SJCRH30 (cell line): ENCODE measurements around the gene ENPP3. TPM values are rescaled to one million over a fixed set of nuclear protein-coding genes. Genes with fewer than 3 reads are reported as not detected.

Experiments
- DNase-seq, 2 experiments: peaks; one replicate each; pipeline ENCODE4 v3.0.0-alpha.2; 2015 to 2020
- H3K27ac ChIP-seq: fragments of 250-450 bp; sonication (Bioruptor Pico); 2 replicates; pipeline ENCODE4 v1.5.1; 2020; ENCODE audit warnings: mild to moderate bottlenecking, moderate library complexity
- H3K27me3 ChIP-seq: fragments of 250-450 bp; sonication (Bioruptor Pico); 2 replicates; pipeline ENCODE4 v1.5.1; 2020; ENCODE audit warnings: mild to moderate bottlenecking, moderate library complexity
- H3K36me3 ChIP-seq: fragments of 250-450 bp; sonication (Bioruptor Pico); 2 replicates; pipeline ENCODE4 v1.5.1; 2020; ENCODE audit warnings: mild to moderate bottlenecking, moderate library complexity
- H3K4me1 ChIP-seq: fragments of 250-450 bp; sonication (Bioruptor Pico); 2 replicates; pipeline ENCODE4 v1.5.1; 2020; ENCODE audit warnings: mild to moderate bottlenecking, moderate library complexity
- H3K4me3 ChIP-seq: fragments of 250-450 bp; sonication (Bioruptor Pico); 2 replicates; pipeline ENCODE4 v1.5.1; 2020; ENCODE audit warnings: mild to moderate bottlenecking, moderate library complexity
- H3K9me3 ChIP-seq: fragments of 250-450 bp; sonication (Bioruptor Pico); replicated peaks from 2 replicates; pipeline ENCODE4 v1.5.1; 2020; ENCODE audit warnings: mild to moderate bottlenecking, moderate library complexity
- total RNA-seq: library from RNA; depleted of rRNA; stranded (reverse); fragments of >200 nt; shearing (Covaris generic); gene quantifications from 2 replicates; pipeline ENCODE4 v1.2.3, GENCODE V29; 2014; rRNA removed

The ENPP3 gene
- total RNA-seq = 0.05 and 1.1 TPM in 2 replicates

DNA sequence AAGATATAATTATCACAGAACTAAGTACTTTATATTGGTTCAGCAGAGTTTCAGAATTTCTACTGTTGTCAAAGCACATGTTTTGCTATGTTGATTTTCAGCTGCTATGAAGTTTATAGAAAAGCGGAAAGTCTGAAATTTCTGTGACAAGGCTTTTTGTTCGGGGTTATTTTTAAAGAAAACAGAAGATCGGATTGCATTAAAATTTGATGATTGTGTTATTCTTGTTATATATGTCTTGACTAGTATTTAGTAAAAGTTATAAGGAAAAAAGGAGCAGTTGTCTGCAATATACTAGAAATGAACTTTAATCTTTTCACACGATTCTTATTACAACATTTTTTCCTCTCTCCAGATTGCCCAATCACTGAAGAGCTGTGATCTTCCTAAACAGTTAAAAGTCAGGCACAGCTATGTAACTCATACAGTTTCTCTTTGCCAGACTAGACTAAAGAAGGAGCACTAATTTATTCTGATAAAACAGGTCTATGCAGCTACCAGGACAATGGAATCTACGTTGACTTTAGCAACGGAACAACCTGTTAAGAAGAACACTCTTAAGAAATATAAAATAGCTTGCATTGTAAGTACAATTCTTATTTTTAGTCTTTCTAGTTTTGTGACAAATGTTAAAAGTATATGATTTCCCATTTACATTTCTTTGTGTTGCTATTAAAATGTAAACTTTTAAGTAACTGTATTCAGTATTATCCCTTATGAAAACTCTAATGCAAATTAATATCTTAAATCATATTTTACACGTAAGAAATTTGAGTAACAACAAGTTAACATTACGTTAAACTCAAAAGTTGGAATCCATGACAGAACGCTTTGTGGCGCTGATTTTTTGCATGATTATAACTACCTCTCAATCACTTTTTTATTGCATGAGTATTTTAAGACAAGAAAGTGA lies at the start of gene ENPP3:
Gene ENPP3, plus strand, starts transcription at position 423 of the 913 bp plus-strand sequence. Its CDS starts 83 bp downstream, at position 506.
- DNase-seq = no peak
- no peaks in the 10 kb centered on the region for H3K27me3 ChIP-seq
- no peaks in the 10 kb centered on the region for H3K36me3 ChIP-seq
- no peak within 1 kb of the TSS for H3K27ac ChIP-seq
- H3K4me3 ChIP-seq = no peak within 1 kb of the TSS
- H3K9me3 ChIP-seq = no peaks in the 10 kb centered on the region
- no peaks in the 10 kb centered on the region for H3K4me1 ChIP-seq

DNA sequence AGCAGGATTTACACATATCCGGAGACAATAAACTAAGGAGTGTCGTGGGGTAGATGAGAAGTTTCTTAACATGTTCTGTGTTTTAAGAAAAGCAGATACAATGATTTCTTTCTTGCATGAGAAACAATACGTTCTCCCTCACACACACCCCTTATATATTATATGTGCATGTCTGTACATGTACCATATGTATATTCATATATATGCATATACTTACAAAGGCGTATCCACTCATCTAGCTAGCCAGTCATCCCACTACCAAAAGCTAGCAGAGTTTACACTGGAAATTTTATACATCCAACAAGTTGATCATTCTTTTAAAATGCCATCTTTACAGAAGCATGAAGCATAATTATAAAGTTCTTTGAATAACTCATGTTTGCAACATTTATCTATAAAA lies 49.2 kb upstream of the ENPP3 start:
- DNase-seq = no peak
- H3K36me3 ChIP-seq = peaks cover 52% of the 10 kb centered on the region
- no peaks in the 10 kb centered on the region for H3K27me3 ChIP-seq
- H3K9me3 ChIP-seq = no peaks in the 10 kb centered on the region
- H3K27ac ChIP-seq = no peak overlapping the region
- no peak overlapping the region for H3K4me3 ChIP-seq
- H3K4me1 ChIP-seq = no peaks in the 10 kb centered on the region

DNA sequence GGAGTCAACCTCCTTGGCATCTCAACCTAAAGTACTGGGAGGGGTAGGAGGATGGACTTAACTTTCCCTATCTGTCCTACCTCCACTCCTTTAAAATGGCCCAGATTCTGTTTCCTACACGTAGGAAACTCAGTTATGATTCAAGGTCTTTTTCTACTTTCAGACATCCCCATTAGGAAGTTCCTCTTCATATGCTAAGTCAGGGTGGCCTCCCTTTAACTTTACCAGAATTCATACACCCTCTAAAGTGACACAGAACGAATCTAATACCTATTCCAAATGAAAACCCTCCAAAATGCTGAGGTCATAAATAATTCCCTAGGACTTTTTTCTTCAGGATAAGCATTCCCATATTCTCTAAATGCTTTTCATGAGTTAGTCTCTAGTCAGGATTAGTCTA lies 48.5 kb upstream of the ENPP3 start:
- Histone ChIP-seq H3K36me3 (peaks cover 51% of the 10 kb centered on the region), H3K4me1 (no peaks in the 10 kb centered on the region), H3K27me3 (no peaks in the 10 kb centered on the region), H3K4me3 (no peak overlapping the region), H3K9me3 (no peaks in the 10 kb centered on the region), H3K27ac (no peak overlapping the region)
- DNase-seq = no peak

DNA sequence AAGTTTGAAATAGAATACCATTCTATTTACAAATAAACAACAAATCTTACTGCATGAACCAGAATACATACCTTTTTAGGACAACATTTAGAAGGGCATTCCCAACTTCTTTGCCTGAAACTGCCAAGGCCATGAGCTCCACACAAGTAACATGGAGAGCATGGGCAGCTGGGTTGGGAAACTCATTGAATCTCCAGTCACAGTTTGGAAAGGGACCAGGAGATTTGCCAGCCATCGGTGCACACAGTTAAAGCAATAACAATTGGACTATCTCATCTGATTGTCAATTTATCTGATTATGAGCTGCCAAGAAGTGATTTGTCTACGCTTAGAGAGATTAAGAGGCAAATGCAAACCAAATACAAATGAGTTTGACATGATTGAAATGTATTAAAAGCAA lies 44.2 kb upstream of the ENPP3 start:
- Histone ChIP-seq H3K36me3 (peaks cover 56% of the 10 kb centered on the region), H3K27ac (no peak overlapping the region), H3K9me3 (no peaks in the 10 kb centered on the region), H3K27me3 (no peaks in the 10 kb centered on the region), H3K4me1 (no peaks in the 10 kb centered on the region), H3K4me3 (no peak overlapping the region)
- no peak for DNase-seq

DNA sequence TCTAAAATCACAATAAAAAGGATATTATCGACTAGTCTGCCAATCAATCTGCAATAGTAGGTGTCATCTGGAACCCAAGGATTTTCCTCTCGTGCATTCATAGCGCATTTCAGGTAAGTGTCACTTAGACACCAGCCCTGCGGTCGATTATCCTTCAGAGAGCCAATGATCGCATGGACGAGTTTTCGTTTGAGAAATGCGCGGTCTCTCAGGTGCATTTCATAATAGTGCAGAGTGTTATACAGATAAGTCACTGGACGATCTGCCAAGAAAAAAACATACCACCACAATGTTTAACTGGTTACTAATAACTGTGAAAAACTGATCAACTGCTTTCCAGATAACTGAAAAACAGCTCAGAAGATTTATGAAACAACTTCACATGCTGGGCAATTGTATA lies 43.0 kb upstream of the ENPP3 start:
- Histone ChIP-seq H3K27me3 (no peaks in the 10 kb centered on the region), H3K27ac (no peak overlapping the region), H3K9me3 (no peaks in the 10 kb centered on the region), H3K4me3 (no peak overlapping the region), H3K4me1 (no peaks in the 10 kb centered on the region), H3K36me3 (peaks cover 59% of the 10 kb centered on the region)
- DNase-seq = no peak

DNA sequence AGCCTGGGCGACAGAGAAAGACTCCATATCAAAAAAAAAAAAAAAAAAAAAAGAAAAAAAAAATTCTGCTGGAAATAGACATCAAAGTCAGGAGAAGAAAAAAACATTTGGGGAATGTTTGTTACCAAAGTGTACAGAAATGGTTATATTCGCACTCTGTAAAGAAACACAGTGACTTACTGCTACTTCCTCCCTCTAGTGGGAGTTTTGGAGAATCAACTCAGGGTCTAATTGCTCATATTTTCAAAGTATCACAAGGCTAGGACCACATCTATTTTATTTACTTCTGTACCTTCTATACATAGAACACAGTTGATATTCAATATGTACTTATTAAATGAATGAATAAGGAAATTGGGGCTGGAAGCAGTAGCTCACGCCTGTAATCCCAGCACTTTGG lies 39.7 kb upstream of the ENPP3 start:
- no peak overlapping the region for H3K27ac ChIP-seq
- DNase-seq = peak in 1 of 2 experiments; percentile 2
- H3K9me3 ChIP-seq = no peaks in the 10 kb centered on the region
- H3K4me3 ChIP-seq = no peak overlapping the region
- peaks cover 70% of the 10 kb centered on the region for H3K36me3 ChIP-seq
- H3K4me1 ChIP-seq = no peaks in the 10 kb centered on the region
- no peaks in the 10 kb centered on the region for H3K27me3 ChIP-seq

DNA sequence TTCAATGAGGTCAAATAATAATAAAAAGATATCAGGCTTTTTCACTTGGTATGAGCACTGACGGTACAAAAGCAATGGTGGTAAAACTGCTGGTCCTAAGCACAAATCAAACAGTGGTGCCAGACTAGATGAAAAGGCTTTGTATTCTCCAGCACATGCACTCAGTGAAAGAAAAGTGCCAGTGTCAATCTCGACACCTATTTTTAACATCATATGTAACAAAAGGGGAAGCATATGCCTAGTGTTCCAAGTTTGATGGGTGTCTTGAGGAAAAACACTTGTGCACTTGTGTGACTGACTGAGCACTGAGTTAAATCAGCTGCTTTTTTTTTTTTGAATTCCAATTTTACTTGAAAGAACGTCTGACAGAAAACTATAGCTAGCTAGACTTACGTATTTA lies 36.4 kb upstream of the ENPP3 start:
- DNase-seq = no peak
- Histone ChIP-seq H3K9me3 (no peaks in the 10 kb centered on the region), H3K4me1 (no peaks in the 10 kb centered on the region), H3K27me3 (no peaks in the 10 kb centered on the region), H3K4me3 (no peak overlapping the region), H3K36me3 (peaks cover 80% of the 10 kb centered on the region), H3K27ac (no peak overlapping the region)

DNA sequence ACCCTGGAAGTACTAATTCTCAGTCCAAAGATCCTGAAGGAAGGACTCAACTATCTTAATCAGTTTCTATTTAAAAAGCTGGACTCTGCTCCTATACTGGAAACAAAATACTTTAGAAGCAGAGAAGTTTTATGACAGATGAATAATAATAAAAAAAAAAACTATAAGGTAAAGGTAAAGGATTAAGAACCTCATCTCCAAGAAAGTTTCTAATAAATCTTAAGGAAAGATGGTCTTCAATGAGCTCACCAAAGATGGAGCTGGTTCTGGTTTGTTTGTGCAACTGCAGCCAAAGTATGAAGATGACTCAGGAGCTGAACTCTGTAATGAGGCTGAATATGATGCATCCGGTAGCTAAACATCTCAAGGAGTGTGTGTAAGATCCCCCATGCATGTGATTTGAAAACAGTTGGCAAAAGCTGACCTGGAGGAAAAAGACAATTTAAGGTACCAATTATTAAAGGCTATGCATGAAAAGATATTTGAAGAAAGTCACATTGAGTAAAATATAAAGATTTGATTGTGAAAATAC lies 34.3 kb upstream of the ENPP3 start:
- Histone ChIP-seq H3K27ac (no peak overlapping the region), H3K27me3 (no peaks in the 10 kb centered on the region), H3K4me3 (no peak overlapping the region), H3K9me3 (no peaks in the 10 kb centered on the region), H3K4me1 (no peaks in the 10 kb centered on the region), H3K36me3 (peaks cover 82% of the 10 kb centered on the region)
- DNase-seq = no peak

DNA sequence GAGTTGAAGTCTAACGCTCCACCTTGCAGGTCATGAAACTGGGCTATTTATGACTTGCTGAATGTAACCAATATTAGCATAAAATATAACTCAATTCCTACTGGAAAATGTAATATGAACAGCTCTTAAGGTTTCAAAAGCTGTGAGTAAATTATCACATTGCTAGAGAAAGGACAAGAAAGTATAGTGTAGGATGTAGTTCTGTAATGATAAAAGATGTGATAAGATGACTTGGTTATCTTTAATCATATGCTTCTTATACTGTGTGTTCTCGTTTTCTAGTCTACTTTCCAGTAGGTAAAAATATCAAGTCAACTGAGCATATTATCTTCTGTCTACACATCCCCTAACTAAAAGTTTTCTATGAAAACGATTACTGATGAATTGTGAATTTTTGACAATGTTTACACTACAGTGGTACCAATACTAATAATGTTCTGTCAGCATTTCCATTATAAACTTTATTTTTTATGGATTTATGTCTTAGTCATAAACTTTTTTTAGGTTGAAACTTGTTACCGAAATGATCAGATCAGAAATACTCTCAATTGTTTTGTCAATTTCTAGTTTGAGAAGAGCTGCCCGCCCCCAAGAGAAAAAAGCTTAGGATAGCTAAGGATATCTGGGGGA lies 23.7 kb upstream of the ENPP3 start:
- H3K36me3 ChIP-seq = peaks cover 55% of the 10 kb centered on the region
- DNase-seq = no peak
- H3K27me3 ChIP-seq = no peaks in the 10 kb centered on the region
- no peaks in the 10 kb centered on the region for H3K9me3 ChIP-seq
- H3K4me3 ChIP-seq = no peak overlapping the region
- H3K4me1 ChIP-seq = no peaks in the 10 kb centered on the region
- no peak overlapping the region for H3K27ac ChIP-seq

DNA sequence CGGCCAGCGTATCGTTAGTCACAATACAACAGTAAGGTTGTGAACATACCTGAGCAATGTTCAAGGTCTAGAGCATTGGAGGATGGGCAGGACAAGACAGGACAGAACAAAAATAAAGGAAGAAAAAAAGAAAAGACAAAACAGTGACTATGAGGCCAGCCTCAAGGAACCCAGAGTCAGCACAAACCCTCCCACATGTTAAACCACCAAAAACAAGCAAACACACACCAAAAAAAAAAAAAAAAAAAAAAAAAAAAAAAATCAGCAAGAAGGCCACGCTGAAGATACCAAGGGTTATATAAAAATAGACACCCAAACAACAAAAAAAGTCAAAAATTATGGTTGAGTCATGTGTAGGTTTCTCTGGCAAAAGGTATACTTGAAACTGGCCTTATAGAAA lies 21.8 kb upstream of the ENPP3 start:
- Histone ChIP-seq H3K27ac (no peak overlapping the region), H3K27me3 (no peaks in the 10 kb centered on the region), H3K4me3 (no peak overlapping the region), H3K9me3 (no peaks in the 10 kb centered on the region), H3K4me1 (no peaks in the 10 kb centered on the region), H3K36me3 (peaks cover 63% of the 10 kb centered on the region)
- DNase-seq = no peak

DNA sequence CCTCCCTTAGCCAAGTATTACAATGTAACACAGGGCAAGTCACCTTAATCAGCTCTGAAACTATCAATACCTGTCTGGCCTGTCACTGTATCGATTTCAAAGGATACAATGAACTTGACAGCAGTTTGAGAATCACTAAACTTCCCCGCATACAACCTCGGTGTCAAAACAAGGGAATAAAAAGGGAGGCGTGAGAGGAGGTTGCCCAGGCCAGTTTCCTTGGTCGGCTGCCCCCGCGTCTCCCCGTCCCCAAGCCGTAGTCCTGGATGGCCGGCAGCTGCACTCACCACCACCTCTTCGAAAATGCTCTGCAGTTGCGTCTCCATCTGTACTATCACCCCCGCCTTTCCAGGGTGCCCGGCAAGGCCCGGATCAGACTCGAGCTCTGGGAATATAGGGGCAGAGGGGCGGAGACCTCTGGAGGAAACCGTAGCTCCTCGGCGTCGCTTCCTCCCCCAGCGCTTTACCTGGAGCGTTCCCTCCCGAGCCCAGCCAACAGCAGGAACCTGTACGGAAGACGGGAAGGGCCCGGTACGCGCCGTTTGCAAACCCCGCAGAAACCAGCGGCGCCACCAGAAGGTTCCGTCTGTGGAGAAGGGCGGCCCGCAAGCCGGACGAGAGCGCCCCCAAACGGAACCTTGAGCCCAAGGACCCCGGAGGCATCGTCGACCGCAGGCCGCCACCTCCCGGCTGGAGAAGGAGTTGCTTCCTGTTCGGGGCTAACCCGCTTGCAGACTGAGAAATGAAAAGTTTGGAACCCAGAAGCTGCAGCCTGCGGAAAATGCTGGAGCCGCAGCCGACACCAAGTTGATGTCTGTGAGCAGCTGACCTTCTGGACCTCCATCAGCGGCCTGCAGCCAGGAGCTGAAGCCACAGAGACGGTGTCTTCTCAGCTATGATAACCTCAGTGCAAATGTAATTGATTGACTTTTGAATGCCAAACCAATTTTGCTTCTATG lies 9.1 kb upstream of the ENPP3 start, which contains the start of gene MED23:
Gene MED23, minus strand, starts transcription at position 519 of the 959 bp plus-strand sequence. Its CDS starts 193 bp downstream, at position 326.
- Histone ChIP-seq H3K36me3 (peaks cover 13% of the 10 kb centered on the region), H3K4me1 (peaks cover 12% of the 10 kb centered on the region), H3K27me3 (no peaks in the 10 kb centered on the region), H3K27ac (peak within 1 kb of the TSS; percentile 42), H3K9me3 (no peaks in the 10 kb centered on the region), H3K4me3 (peak within 1 kb of the TSS; percentile 67)
- peak; percentile 92 to 96 for DNase-seq

DNA sequence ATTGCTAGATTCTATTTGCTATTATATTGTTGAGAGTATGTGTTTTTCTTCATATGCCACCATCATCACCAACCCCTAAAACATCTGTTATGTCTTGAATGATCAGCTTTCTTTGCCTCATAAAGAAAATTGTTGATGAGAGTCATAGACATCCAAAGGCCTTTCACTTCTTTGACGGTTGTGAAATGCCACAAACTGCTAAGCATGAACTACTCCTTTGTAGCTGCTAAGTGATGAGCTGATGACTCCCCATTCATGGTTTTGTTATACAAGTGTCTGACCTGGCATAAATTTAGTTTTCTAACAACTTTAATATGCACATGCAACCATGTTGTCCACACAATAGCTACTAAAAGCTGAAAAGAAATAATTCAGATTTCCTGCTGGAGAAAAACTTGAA lies 8.4 kb upstream of the ENPP3 start:
- H3K27me3 ChIP-seq = no peaks in the 10 kb centered on the region
- no peaks in the 10 kb centered on the region for H3K9me3 ChIP-seq
- peak overlapping the region; percentile 67 for H3K4me3 ChIP-seq
- peaks cover 12% of the 10 kb centered on the region for H3K4me1 ChIP-seq
- H3K27ac ChIP-seq = no peak overlapping the region
- peaks cover 8% of the 10 kb centered on the region for H3K36me3 ChIP-seq
- no peak for DNase-seq

DNA sequence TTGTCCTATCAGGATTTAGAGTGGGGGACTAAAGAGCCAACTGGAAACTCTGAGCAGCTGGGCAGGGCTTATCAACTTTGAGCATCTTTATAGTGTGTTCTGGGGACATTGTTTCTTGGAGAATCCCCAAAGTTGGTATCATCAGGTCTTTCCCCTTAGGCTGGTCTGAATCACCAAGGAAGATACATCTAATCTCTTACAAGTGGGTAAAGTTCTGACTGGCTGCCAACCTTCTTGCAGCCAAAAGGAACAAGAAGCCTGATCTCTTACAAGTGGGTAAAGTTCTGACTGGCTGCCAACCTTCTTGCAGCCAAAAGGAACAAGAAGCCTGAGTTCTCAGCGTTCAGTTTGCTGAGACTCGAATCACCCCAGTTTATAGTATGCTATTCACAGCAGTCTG lies 7.5 kb upstream of the ENPP3 start:
- H3K36me3 ChIP-seq = peaks cover 5% of the 10 kb centered on the region
- DNase-seq = peak; percentile 8 to 46
- no peak overlapping the region for H3K4me3 ChIP-seq
- H3K27ac ChIP-seq = no peak overlapping the region
- H3K4me1 ChIP-seq = peaks cover 12% of the 10 kb centered on the region
- H3K9me3 ChIP-seq = no peaks in the 10 kb centered on the region
- H3K27me3 ChIP-seq = no peaks in the 10 kb centered on the region

DNA sequence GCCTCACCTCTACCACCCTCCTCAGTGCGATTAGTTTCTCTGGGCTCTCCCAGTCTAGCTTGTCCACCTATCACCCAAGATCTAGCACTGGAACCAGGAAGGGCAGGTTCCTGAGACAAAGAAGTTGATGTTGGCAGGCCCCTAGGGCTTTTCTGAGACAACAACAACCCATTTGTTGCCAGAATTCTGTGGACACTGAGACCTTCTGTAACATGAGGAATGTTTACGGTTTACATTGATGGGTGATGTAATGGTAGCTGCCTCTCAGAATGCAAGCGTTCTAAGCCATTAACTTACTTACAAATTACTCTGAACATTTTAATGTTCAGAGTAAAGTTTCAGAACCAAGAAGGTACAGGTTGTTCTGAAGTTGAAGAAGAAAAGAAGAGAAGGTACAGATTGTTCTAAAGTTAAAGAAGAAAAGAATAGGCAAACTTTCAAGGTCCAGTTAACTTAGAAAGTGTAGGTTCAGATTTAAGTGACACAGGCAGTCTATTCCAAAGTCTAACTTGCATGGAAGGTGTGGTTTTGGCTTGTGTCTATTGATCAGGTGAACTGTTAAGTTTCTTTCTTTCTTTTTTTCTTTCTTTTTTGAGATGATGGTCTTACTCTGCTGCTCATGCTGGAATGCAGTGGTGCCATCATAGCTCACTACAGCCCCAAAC lies 5.3 kb upstream of the ENPP3 start:
- no peak overlapping the region for H3K4me3 ChIP-seq
- H3K9me3 ChIP-seq = no peaks in the 10 kb centered on the region
- peaks cover 12% of the 10 kb centered on the region for H3K4me1 ChIP-seq
- H3K36me3 ChIP-seq = no peaks in the 10 kb centered on the region
- no peak overlapping the region for H3K27ac ChIP-seq
- peak in 1 of 2 experiments; percentile 14 for DNase-seq
- H3K27me3 ChIP-seq = no peaks in the 10 kb centered on the region
